PC-3 (cell line): ENCODE results near the gene POLRMT.

Experiments used
- EZH2 ChIP-seq: fragments of 300-600 bp; sonication (generic); IDR thresholded peaks from one replicate; pipeline ENCODE4 v1.6.1; 2017; ENCODE audit warnings: antibody characterized with exemption, mild to moderate bottlenecking, low read length; ENCODE audit not compliant: unreplicated experiment
- TF ChIP-seq, protein P1 (sequence below): fragments of 300-600 bp; sonication (generic); conservative IDR thresholded peaks from 2 replicates; pipeline ENCODE4 v1.5.1; 2017; ENCODE audit warnings: antibody characterized with exemption, low read depth, mild to moderate bottlenecking, low read length

DNA sequence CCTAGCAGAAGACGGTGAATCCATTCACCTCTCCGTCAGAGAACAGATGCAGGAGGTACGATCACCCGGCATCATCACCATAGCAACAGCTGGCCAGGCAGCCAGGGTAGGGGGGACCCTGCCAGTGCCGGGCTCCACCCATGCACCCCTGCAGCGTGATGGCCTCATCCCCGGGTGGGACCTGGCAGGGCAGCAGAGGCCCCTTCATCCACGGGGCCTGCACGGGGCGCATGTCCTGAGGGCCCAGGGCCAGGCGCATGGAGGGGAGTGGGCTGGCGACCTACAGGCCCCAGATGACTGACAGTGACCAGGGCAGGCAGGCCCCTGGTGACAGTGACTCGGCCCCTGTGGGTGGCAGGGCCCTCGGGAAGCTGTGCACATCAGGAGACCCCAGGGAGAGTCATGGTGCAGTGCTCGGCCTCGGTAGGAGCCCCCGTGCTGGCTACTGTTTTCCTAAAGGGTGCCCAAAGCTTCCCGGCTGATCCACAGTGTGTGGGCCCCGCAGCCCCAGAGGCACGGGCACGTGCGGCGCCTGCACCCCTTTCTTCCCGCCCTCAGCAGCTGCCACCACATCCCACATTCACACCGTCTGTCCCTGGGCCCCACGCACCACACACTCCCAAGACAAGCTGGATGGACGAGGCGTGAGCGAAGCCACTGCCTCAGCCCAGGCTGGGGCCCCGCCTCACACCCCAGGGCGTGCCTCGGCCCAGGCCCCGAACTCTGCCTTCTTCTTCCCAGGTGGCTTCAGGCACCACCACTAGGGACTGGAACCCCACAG, 24.9 kb upstream of the POLRMT start:
- no peak for TF ChIP-seq EZH2
- TF ChIP-seq, protein P1, sequence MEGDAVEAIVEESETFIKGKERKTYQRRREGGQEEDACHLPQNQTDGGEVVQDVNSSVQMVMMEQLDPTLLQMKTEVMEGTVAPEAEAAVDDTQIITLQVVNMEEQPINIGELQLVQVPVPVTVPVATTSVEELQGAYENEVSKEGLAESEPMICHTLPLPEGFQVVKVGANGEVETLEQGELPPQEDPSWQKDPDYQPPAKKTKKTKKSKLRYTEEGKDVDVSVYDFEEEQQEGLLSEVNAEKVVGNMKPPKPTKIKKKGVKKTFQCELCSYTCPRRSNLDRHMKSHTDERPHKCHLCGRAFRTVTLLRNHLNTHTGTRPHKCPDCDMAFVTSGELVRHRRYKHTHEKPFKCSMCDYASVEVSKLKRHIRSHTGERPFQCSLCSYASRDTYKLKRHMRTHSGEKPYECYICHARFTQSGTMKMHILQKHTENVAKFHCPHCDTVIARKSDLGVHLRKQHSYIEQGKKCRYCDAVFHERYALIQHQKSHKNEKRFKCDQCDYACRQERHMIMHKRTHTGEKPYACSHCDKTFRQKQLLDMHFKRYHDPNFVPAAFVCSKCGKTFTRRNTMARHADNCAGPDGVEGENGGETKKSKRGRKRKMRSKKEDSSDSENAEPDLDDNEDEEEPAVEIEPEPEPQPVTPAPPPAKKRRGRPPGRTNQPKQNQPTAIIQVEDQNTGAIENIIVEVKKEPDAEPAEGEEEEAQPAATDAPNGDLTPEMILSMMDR = no peak
